HL-60 (cell line): ENCODE results near the gene TMC6.

Experiments
- DNase-seq, 2 experiments: peaks; one replicate each; pipeline ENCODE4 v3.0.0-alpha.2; 2010 to 2020; ENCODE audit warnings: low read depth in 1 of 2, low spot score in 1 of 2
- H3K27ac ChIP-seq: fragments of 250-450 bp; sonication (Bioruptor Pico); replicated peaks from 2 replicates; pipeline ENCODE4 v1.5.1; 2020; ENCODE audit warnings: mild to moderate bottlenecking, moderate library complexity
- H3K27me3 ChIP-seq: fragments of 250-450 bp; sonication (Bioruptor Pico); 2 replicates; pipeline ENCODE4 v1.5.1; 2021; ENCODE audit warnings: mild to moderate bottlenecking, moderate library complexity; ENCODE audit not compliant: insufficient read depth, poor library complexity, severe bottlenecking
- H3K4me3 ChIP-seq: replicated peaks from 2 replicates; pipeline ENCODE4 v1.5.1; 2011; ENCODE audit warnings: mild to moderate bottlenecking, control low read depth, low read length; ENCODE audit not compliant: insufficient read depth
- CTCF ChIP-seq: IDR thresholded peaks from one replicate; pipeline ENCODE4 v1.5.1; 2011; ENCODE audit warnings: low read length, control low read depth, inconsistent platforms; ENCODE audit not compliant: insufficient read depth
- GABPA ChIP-seq: IDR thresholded peaks from 2 replicates; pipeline ENCODE4 v1.6.1; 2012; ENCODE audit warnings: low read depth
- POLR2AphosphoS5 ChIP-seq: IDR thresholded peaks from 2 replicates; pipeline ENCODE4 v1.6.1; 2012; ENCODE audit warnings: low read depth
- REST ChIP-seq: IDR thresholded peaks from 2 replicates; pipeline ENCODE4 v1.6.1; 2012; ENCODE audit warnings: low read depth; ENCODE audit not compliant: insufficient replicate concordance
- SPI1 ChIP-seq: IDR thresholded peaks from 2 replicates; pipeline ENCODE4 v1.6.1; 2012; ENCODE audit warnings: low read depth, mild to moderate bottlenecking, borderline replicate concordance

The TMC6 gene

GRCh38 chr17:78127239-78127887 is 1.2 kb downstream of the TMC6 start:
- peak overlapping the region; percentile 95 for H3K4me3 ChIP-seq
- TF ChIP-seq SPI1, result no peak
- no peak for TF ChIP-seq REST
- TF ChIP-seq GABPA, result peak; percentile 64
- peak overlapping the region; percentile 93 for H3K27ac ChIP-seq
- DNase-seq, result peak; percentile 83 to 90
- H3K27me3 ChIP-seq, result no peaks in the 10 kb centered on the region

- Histone ChIP-seq H3K27ac (peak overlapping the region; percentile 93), H3K4me3 (peak overlapping the region; percentile 95)
Observed at GRCh38 chr17:78126895-78127238, 1.7 kb downstream of the TMC6 start.

GRCh38 chr17:78125976-78126894 is 2.3 kb downstream of the TMC6 start:
- TF ChIP-seq POLR2AphosphoS5 (no peak), CTCF (no peak), REST (no peak), SPI1 (no peak), GABPA (no peak)
- Histone ChIP-seq H3K27me3 (no peaks in the 10 kb centered on the region), H3K27ac (peak overlapping the region; percentile 93), H3K4me3 (peak overlapping the region; percentile 95)
- peak in 1 of 2 experiments; percentile 56 for DNase-seq

More at GRCh38 chr17:78126895-78127238, 1.7 kb downstream of the TMC6 start:
- TF ChIP-seq SPI1, result peak; percentile 77
- TF ChIP-seq CTCF, result no peak
- TF ChIP-seq POLR2AphosphoS5, result peak; percentile 46; the same call in 1 of the 2 replicates
- no peak for TF ChIP-seq REST
- no peak for TF ChIP-seq GABPA
- DNase-seq, result no peak
- H3K27me3 ChIP-seq, result no peaks in the 10 kb centered on the region
